GM23248 (cell line): ENCODE measurements around the gene WDR6.

ENCODE experiments used
- EZH2 ChIP-seq: fragments of 200-600 bp; sonication (generic); IDR thresholded peaks from 2 replicates; pipeline ENCODE4 v1.6.1; 2018; ENCODE audit warnings: antibody characterized with exemption, mild to moderate bottlenecking; ENCODE audit not compliant: insufficient read depth, poor library complexity, severe bottlenecking
- EZH2phosphoT487 ChIP-seq: fragments of 200-600 bp; sonication (generic); IDR thresholded peaks from 2 replicates; pipeline ENCODE4 v1.6.1; 2018; ENCODE audit warnings: antibody characterized with exemption, moderate library complexity, mild to moderate bottlenecking, low read depth; ENCODE audit not compliant: insufficient read depth

GRCh38 chr3:48980295-48980694 lies 26.9 kb upstream of the WDR6 start:
- no peak for TF ChIP-seq EZH2
- no peak for TF ChIP-seq EZH2phosphoT487
